Activated T-helper 1 cell treated with anti-CD3 and anti-CD28 coated beads, Interleukin-12 subunit alpha, Interleukin-12 subunit beta, Interleukin-2, Interleukin-4 antibody, amounts not matched to agents 30 ng/mL and 10 ng/mL and 1 ng/mL, durations not matched to agents 14 hours and 24 hours and 36 hours (primary cell): Measurements from ENCODE around the gene KANSL1. TPM values are rescaled to one million over a fixed set of nuclear protein-coding genes. Genes with fewer than 3 reads are reported as not detected.
A peak's percentile ranks its signal among the peaks of the same experiment; 100 is the strongest.

Experiments
- DNase-seq: peaks from one replicate; pipeline ENCODE4 v3.0.0; 2021; ENCODE audit warnings: low spot score
- H3K27ac Mint-ChIP-seq: one replicate; pipeline ENCODE4 v1.8.0; 2021; ENCODE audit warnings: mild to moderate bottlenecking, mixed read lengths
- H3K27me3 Mint-ChIP-seq: one replicate; pipeline ENCODE4 v1.8.0; 2022; ENCODE audit warnings: mild to moderate bottlenecking, moderate library complexity, mixed read lengths; ENCODE audit not compliant: insufficient read depth
- H3K36me3 Mint-ChIP-seq: one replicate; pipeline ENCODE4 v1.8.0; 2021; ENCODE audit warnings: low read depth, mixed read lengths
- H3K4me1 Mint-ChIP-seq: one replicate; pipeline ENCODE4 v1.8.0; 2021; ENCODE audit warnings: low read depth, mixed read lengths
- H3K4me3 Mint-ChIP-seq: one replicate; pipeline ENCODE4 v1.8.0; 2021; ENCODE audit warnings: mild to moderate bottlenecking, moderate library complexity, mixed read lengths
- H3K9me3 Mint-ChIP-seq: one replicate; pipeline ENCODE4 v1.8.0; 2021; ENCODE audit warnings: mixed read lengths
- intact Hi-C: fragments of 100-400 bp; cut with micrococcal nuclease; formaldehyde crosslinking; loops from one replicate; pipeline ENCODE4 v1.15.1; 2024
- total RNA-seq: library from RNA; stranded (reverse); gene quantifications from 2 replicates; pipeline ENCODE4 v1.2.3, GENCODE V29; 2022

Gene KANSL1
- total RNA-seq, 1 donor from 2014 or later: 96.7 TPM

- H3K4me1 Mint-ChIP-seq: peaks cover 36% of the 10 kb centered on the region
- no peaks in the 10 kb centered on the region for H3K27me3 Mint-ChIP-seq
- intact Hi-C loops: no loop called here
- no peak for DNase-seq
- no peak overlapping the region for H3K27ac Mint-ChIP-seq
- H3K4me3 Mint-ChIP-seq: no peak overlapping the region
- H3K36me3 Mint-ChIP-seq: peaks cover 49% of the 10 kb centered on the region
- H3K9me3 Mint-ChIP-seq: no peaks in the 10 kb centered on the region
Measured at GRCh38 chr17:46042246-46042645, 151.0 kb downstream of the KANSL1 start.

DNA sequence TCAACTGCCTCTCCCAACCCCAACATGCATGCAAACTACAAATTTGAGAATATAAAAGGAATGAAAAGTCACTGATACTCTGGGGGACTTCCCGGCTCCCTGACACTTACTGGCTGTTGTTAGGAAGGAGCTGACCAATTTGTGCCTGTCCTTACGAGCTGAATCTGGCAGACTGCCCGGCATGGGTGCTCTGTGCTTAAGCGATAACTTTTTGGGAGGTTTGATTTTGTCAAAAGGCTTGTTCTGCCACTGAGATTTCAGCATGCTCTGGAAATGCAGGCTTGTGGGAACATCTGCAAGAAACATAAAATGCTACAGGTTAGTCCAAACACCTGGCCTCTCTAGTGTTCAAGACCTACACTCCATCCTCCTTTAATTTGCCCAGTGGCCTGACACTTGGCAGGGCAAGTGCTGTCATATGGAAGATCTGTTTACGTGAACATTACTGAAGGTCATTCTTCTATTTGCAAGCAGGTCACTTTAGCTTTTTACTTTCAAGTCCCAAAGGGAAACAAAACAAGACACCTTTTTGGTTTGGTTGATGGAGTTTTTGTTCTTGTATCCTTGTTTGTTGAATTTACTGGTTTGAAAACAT is 153.5 kb downstream of the KANSL1 start:
- peaks cover 46% of the 10 kb centered on the region for H3K36me3 Mint-ChIP-seq
- H3K9me3 Mint-ChIP-seq: no peaks in the 10 kb centered on the region
- H3K4me1 Mint-ChIP-seq: peaks cover 37% of the 10 kb centered on the region
- H3K27me3 Mint-ChIP-seq: no peaks in the 10 kb centered on the region
- intact Hi-C loops: no loop called here
- peak overlapping the region; percentile 15 for H3K27ac Mint-ChIP-seq
- no peak overlapping the region for H3K4me3 Mint-ChIP-seq
- no peak for DNase-seq

- H3K36me3 Mint-ChIP-seq: peaks cover 47% of the 10 kb centered on the region
- H3K9me3 Mint-ChIP-seq: no peaks in the 10 kb centered on the region
- DNase-seq: no peak
- no peak overlapping the region for H3K4me3 Mint-ChIP-seq
- peaks cover 32% of the 10 kb centered on the region for H3K4me1 Mint-ChIP-seq
- intact Hi-C loops: no loop called here
- no peaks in the 10 kb centered on the region for H3K27me3 Mint-ChIP-seq
- no peak overlapping the region for H3K27ac Mint-ChIP-seq
Measured at GRCh38 chr17:46038937-46039336, 154.3 kb downstream of the KANSL1 start.

DNA sequence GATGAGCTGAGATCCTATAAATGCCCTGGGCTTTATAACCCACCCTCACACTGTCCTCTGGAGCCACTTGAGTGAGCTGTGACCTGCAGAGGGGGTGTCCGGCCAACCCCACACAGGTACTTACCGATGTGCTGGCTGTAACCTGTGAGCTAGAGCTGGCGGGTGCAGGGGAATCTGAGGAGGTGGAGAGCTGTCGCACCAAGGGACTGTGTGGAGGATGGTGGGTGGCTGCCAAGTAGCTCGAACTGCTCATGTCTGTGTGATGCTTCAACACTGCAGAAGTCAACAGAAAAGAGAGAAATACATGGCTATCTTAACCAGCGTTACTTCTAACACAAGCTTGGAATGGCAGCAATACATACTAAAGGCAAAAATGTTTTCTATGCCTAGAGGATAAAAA is 154.8 kb downstream of the KANSL1 start:
- Mint-ChIP-seq H3K36me3 (peaks cover 43% of the 10 kb centered on the region), H3K4me1 (peaks cover 27% of the 10 kb centered on the region), H3K9me3 (no peaks in the 10 kb centered on the region), H3K27ac (peak overlapping the region; percentile 21), H3K27me3 (no peaks in the 10 kb centered on the region), H3K4me3 (no peak overlapping the region)
- DNase-seq: no peak
- intact Hi-C loops: no loop called here

GRCh38 chr17:46037722-46038255 is 155.4 kb downstream of the KANSL1 start:
- intact Hi-C loops: no loop called here
- Mint-ChIP-seq H3K27me3 (no peaks in the 10 kb centered on the region), H3K4me1 (peaks cover 25% of the 10 kb centered on the region), H3K27ac (peak overlapping the region; percentile 21), H3K9me3 (no peaks in the 10 kb centered on the region), H3K4me3 (no peak overlapping the region), H3K36me3 (peaks cover 47% of the 10 kb centered on the region)
- DNase-seq: no peak

DNA sequence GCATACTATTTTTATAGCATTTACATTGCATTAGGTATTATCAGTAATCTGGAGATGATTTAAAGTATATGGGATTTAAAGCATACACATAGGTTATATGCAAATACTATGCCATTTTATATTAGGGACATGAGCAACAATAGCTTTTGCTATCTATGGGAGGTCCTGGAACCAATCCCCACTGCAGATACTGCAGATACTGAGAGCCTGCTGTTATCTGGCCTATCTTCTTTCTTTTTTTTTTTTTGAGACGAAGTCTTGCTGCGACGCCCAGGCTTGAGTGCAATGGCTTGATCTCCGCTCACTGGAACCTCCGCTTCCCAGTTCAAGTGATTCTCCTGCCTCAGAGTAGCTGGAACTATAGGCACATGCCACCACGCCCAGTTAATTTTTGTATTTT is 156.7 kb downstream of the KANSL1 start:
- peaks cover 50% of the 10 kb centered on the region for H3K36me3 Mint-ChIP-seq
- H3K27ac Mint-ChIP-seq: no peak overlapping the region
- H3K9me3 Mint-ChIP-seq: no peaks in the 10 kb centered on the region
- H3K4me1 Mint-ChIP-seq: peaks cover 25% of the 10 kb centered on the region
- intact Hi-C loops: no loop called here
- no peaks in the 10 kb centered on the region for H3K27me3 Mint-ChIP-seq
- no peak for DNase-seq
- H3K4me3 Mint-ChIP-seq: no peak overlapping the region

DNA sequence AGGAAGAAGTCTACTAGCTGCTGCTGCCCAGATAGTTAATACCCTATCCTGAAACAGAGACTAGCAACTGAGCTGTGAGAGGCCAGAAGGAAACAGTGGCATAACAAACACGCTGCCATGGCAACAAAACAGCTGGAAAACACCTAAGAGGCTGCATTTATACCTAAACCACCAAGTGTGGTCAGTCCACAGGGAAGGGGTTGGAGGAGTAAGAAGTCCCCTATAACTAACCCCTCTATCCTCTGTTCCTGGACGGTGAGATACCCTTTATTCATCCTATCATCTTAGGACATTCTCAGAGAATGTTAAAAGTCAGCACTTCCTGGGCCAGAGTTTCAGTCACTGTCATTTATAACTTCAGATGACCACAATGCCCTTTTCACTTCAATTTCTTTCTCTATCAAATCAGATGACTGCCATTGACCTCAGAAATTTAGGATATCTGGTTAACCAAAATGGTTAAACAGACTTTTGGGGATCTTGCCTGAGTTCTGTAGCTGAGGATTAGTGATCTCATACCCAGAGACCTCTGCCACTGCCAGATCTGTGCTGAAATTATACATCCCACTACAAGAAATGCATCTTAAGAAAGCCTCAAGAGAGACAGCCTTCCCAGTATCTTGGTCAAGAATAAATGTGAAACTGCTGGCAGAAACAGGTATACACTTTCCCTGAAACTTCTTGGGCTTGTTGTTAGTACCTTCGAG is 158.0 kb downstream of the KANSL1 start:
- DNase-seq: peak; percentile 11
- no peaks in the 10 kb centered on the region for H3K27me3 Mint-ChIP-seq
- peaks cover 25% of the 10 kb centered on the region for H3K4me1 Mint-ChIP-seq
- intact Hi-C loops: loop anchor here (1.0 kb wide), 1 partner anchor 17 kb away; no protein-coding TSS in a partner anchor
- H3K9me3 Mint-ChIP-seq: no peaks in the 10 kb centered on the region
- H3K36me3 Mint-ChIP-seq: peaks cover 51% of the 10 kb centered on the region
- peak overlapping the region; percentile 65 for H3K27ac Mint-ChIP-seq
- no peak overlapping the region for H3K4me3 Mint-ChIP-seq

- no peaks in the 10 kb centered on the region for H3K9me3 Mint-ChIP-seq
- H3K36me3 Mint-ChIP-seq: peaks cover 53% of the 10 kb centered on the region
Measured at GRCh38 chr17:46033392-46033791, 159.8 kb downstream of the KANSL1 start.

DNA sequence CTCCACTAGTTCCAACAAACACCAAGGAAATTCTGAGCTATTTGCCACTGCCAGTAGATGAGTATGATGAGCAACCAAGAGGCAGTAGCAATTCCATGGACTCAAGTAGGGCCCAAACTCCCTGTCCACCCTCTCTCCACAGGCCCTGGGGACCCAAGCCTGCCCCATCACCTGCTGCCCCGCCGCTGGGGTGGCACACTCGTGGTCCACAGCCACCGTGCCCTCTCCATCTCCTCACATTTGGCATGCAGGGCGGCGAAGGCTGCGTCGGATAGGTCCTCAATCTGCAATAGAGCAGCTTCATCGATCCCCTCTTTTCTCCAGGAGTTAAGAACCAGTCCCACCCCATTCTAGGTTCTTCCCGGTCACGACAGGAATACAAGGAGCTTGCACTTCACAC is 160.3 kb downstream of the KANSL1 start:
- peaks cover 48% of the 10 kb centered on the region for H3K36me3 Mint-ChIP-seq
- intact Hi-C loops: no loop called here
- no peak overlapping the region for H3K4me3 Mint-ChIP-seq
- H3K27ac Mint-ChIP-seq: no peak overlapping the region
- H3K4me1 Mint-ChIP-seq: peaks cover 36% of the 10 kb centered on the region
- no peaks in the 10 kb centered on the region for H3K27me3 Mint-ChIP-seq
- DNase-seq: no peak
- no peaks in the 10 kb centered on the region for H3K9me3 Mint-ChIP-seq

More at GRCh38 chr17:46033392-46033791, 159.8 kb downstream of the KANSL1 start:
- no peak overlapping the region for H3K4me3 Mint-ChIP-seq
- no peak for DNase-seq
- peak overlapping the region; percentile 1 for H3K27ac Mint-ChIP-seq
- intact Hi-C loops: no loop called here
- H3K27me3 Mint-ChIP-seq: no peaks in the 10 kb centered on the region
- peaks cover 36% of the 10 kb centered on the region for H3K4me1 Mint-ChIP-seq

GRCh38 chr17:46031920-46032319 is 161.3 kb downstream of the KANSL1 start:
- no peaks in the 10 kb centered on the region for H3K27me3 Mint-ChIP-seq
- H3K36me3 Mint-ChIP-seq: peaks cover 45% of the 10 kb centered on the region
- no peak for DNase-seq
- intact Hi-C loops: no loop called here
- H3K27ac Mint-ChIP-seq: no peak overlapping the region
- H3K9me3 Mint-ChIP-seq: no peaks in the 10 kb centered on the region
- peaks cover 37% of the 10 kb centered on the region for H3K4me1 Mint-ChIP-seq
- H3K4me3 Mint-ChIP-seq: no peak overlapping the region

DNA sequence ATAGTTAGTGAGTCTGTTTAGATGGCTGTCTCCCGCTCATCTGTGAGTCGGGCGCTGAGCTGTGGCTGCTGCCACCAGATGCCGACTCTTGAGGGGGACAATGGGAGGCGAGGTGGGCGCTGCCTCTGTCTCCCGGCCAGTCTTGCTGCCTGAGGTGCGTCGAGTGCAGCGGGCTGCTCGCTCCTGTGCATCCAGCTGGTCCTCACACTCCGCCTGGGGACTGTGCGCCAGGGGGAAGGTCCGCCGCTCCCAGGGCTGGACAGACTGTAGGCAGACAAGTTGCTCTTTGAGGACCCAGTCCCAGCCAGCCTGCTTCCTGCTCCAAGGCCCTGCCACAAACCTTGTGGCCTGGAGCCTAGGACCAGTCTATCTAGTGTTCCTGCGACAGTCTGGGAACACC is 161.8 kb downstream of the KANSL1 start:
- peaks cover 37% of the 10 kb centered on the region for H3K4me1 Mint-ChIP-seq
- intact Hi-C loops: no loop called here
- peaks cover 43% of the 10 kb centered on the region for H3K36me3 Mint-ChIP-seq
- no peaks in the 10 kb centered on the region for H3K27me3 Mint-ChIP-seq
- DNase-seq: no peak
- H3K9me3 Mint-ChIP-seq: no peaks in the 10 kb centered on the region
- H3K4me3 Mint-ChIP-seq: no peak overlapping the region
- no peak overlapping the region for H3K27ac Mint-ChIP-seq

GRCh38 chr17:46030752-46031151 is 162.5 kb downstream of the KANSL1 start:
- peaks cover 42% of the 10 kb centered on the region for H3K36me3 Mint-ChIP-seq
- no peaks in the 10 kb centered on the region for H3K9me3 Mint-ChIP-seq
- H3K4me1 Mint-ChIP-seq: peaks cover 32% of the 10 kb centered on the region
- DNase-seq: no peak
- no peaks in the 10 kb centered on the region for H3K27me3 Mint-ChIP-seq
- intact Hi-C loops: no loop called here
- H3K4me3 Mint-ChIP-seq: no peak overlapping the region
- no peak overlapping the region for H3K27ac Mint-ChIP-seq

- peaks cover 21% of the 10 kb centered on the region for H3K4me1 Mint-ChIP-seq
- DNase-seq: no peak
- intact Hi-C loops: no loop called here
- H3K36me3 Mint-ChIP-seq: peaks cover 36% of the 10 kb centered on the region
- H3K9me3 Mint-ChIP-seq: no peaks in the 10 kb centered on the region
- no peaks in the 10 kb centered on the region for H3K27me3 Mint-ChIP-seq
- no peak overlapping the region for H3K27ac Mint-ChIP-seq
- no peak overlapping the region for H3K4me3 Mint-ChIP-seq
Measured at GRCh38 chr17:46029627-46030026, 163.6 kb downstream of the KANSL1 start.
